HepG2 (cell line): ENCODE results near the gene KCTD8. TPM values are rescaled to one million over a fixed set of nuclear protein-coding genes. Genes with fewer than 3 reads are reported as not detected.

Experiments used
- ATAC-seq: fragments of 200-7000 bp; cut with Tn5 transposase; 3 replicates; pipeline ENCODE4 v1.9.1; 2020; ENCODE audit warnings: mild to moderate bottlenecking, moderate library complexity
- BruUV-seq: library from RNA; stranded (reverse); fragments of 400-500 nt; replicated peaks from 2 replicates; lab custom pipeline; 2021; lab: Mats Ljungman, UMichigan
- CTCF ChIA-PET: fragments of 300-600 bp; formaldehyde crosslinking; extraction: SDS; loops from one replicate; lab custom pipeline; 2021; ENCODE audit warnings: low total read pairs, inconsistent platforms, low intra/inter-chr PET ratio; lab: Yijun Ruan, JAX
- POLR2A ChIA-PET: fragments of 350-600 bp; sonication (Branson Sonifier 250); formaldehyde crosslinking; loops from one replicate; lab custom pipeline; 2020; ENCODE audit warnings: antibody characterized with exemption, inconsistent platforms; lab: Yijun Ruan, JAX
- DNase-seq: peaks from one replicate; pipeline ENCODE4 v3.0.0-alpha.2; 2015; ENCODE audit warnings: low spot score
- FAIRE-seq: peaks from 3 replicates; lab custom pipeline; 2011; peaks lifted over from hg19 to GRCh38; lab: Jason Lieb, UNC
- H2AFZ ChIP-seq: one replicate; pipeline ENCODE4 v1.6.1; 2011; ENCODE audit warnings: low read length, inconsistent platforms
- H3K27ac ChIP-seq: fragments of 300-600 bp; 3 replicates; pipeline ENCODE4 v1.8.0; 2011; ENCODE audit warnings: mixed run types, mild to moderate bottlenecking, mixed read lengths, low read length, inconsistent platforms; ENCODE audit not compliant: insufficient read depth; ENCODE audit errors: extremely low read length
- H3K27me3 ChIP-seq, 2 experiments: fragments of 200-600 bp in 1 of 2; 2 replicates in 1 of 2; 3 replicates in 1 of 2; pipeline versions ENCODE4 v1.6.0 to v1.8.0; 2011; ENCODE audit warnings: low read length in 2 of 2, mild to moderate bottlenecking in 2 of 2, moderate library complexity in 2 of 2, inconsistent platforms in 1 of 2; ENCODE audit not compliant: insufficient read depth in 2 of 2, control insufficient read depth in 1 of 2
- H3K36me3 ChIP-seq, 2 experiments: fragments of 200-600 bp in 1 of 2; replicated peaks in 1 of 2; 2 replicates in 1 of 2; 3 replicates in 1 of 2; pipeline versions ENCODE4 v1.5.1 to v1.8.0; 2011; ENCODE audit warnings: low read length in 2 of 2, inconsistent platforms in 1 of 2; ENCODE audit not compliant: insufficient read depth in 2 of 2, control insufficient read depth in 1 of 2
- H3K4me1 ChIP-seq: 2 replicates; pipeline ENCODE4 v1.5.1; 2012; ENCODE audit warnings: low read length, inconsistent platforms; ENCODE audit not compliant: insufficient read depth
- H3K4me2 ChIP-seq: 2 replicates; pipeline ENCODE4 v1.6.0; 2011; ENCODE audit warnings: low read depth, low read length, inconsistent platforms
- H3K4me3 ChIP-seq, 3 experiments: fragments of 200-600 bp in 1 of 3; sonication (generic), shearing (Covaris generic) in 1 of 3; replicated peaks in 1 of 3; 2 replicates each; pipeline ENCODE4 v1.5.1; 2011 to 2016; ENCODE audit warnings: low read length in 3 of 3, inconsistent platforms in 2 of 3, low read depth in 2 of 3, mild to moderate bottlenecking in 2 of 3, control low read depth in 1 of 3, mixed read lengths in 1 of 3; ENCODE audit not compliant: insufficient read depth in 1 of 3
- H3K79me2 ChIP-seq: one replicate; pipeline ENCODE4 v1.6.1; 2011; ENCODE audit warnings: low read length, inconsistent platforms; ENCODE audit not compliant: insufficient read depth
- H3K9ac ChIP-seq: 2 replicates; pipeline ENCODE4 v1.6.0; 2011; ENCODE audit warnings: mild to moderate bottlenecking, low read depth, low read length, inconsistent platforms; ENCODE audit not compliant: insufficient read depth
- H3K9me3 ChIP-seq: 2 replicates; pipeline ENCODE4 v1.5.1; 2012; ENCODE audit warnings: mild to moderate bottlenecking, low read length
- H4K20me1 ChIP-seq: 2 replicates; pipeline ENCODE4 v1.6.0; 2011; ENCODE audit warnings: inconsistent platforms, mild to moderate bottlenecking, low read length, moderate library complexity; ENCODE audit not compliant: insufficient read depth
- BHLHE40 ChIP-seq: IDR thresholded peaks from 2 replicates; pipeline ENCODE4 v1.6.1; 2011; ENCODE audit warnings: low read length, improper control_type of control experiment
- BORCS8-MEF2B ChIP-seq: sonication (generic); formaldehyde crosslinking; IDR thresholded peaks from 2 replicates; pipeline ENCODE4 v1.8.0; 2022; ENCODE audit warnings: mild to moderate bottlenecking, missing genetic modification reagents
- FOXK2 ChIP-seq: fragments of 450-650 bp; IDR thresholded peaks from 2 replicates; pipeline ENCODE4 v1.6.1; 2016
- GLI4 ChIP-seq: sonication (generic); formaldehyde crosslinking; IDR thresholded peaks from 2 replicates; pipeline ENCODE4 v1.5.1; 2020; ENCODE audit warnings: missing genetic modification reagents, mild to moderate bottlenecking, moderate library complexity, borderline replicate concordance
- MTA3 ChIP-seq: sonication (generic); formaldehyde crosslinking; IDR thresholded peaks from 2 replicates; pipeline ENCODE4 v1.4.0; 2020; ENCODE audit warnings: missing genetic modification reagents
- RBM22 ChIP-seq: fragments of 200-400 bp; formaldehyde crosslinking; optimal IDR thresholded peaks from 2 replicates; pipeline ENCODE3; 2017; ENCODE audit warnings: mild to moderate bottlenecking, low read length, moderate library complexity
- RNF2 ChIP-seq: fragments of 450-650 bp; conservative IDR thresholded peaks from 2 replicates; pipeline ENCODE4 v1.6.1; 2016; ENCODE audit warnings: low read depth
- ZSCAN25 ChIP-seq: sonication (generic); formaldehyde crosslinking; IDR thresholded peaks from 2 replicates; pipeline ENCODE4 v1.8.0; 2022; ENCODE audit warnings: mild to moderate bottlenecking, missing genetic modification reagents
- WGBS: methylation state at CpG from one replicate; pipeline ENCODE4 v1.1.6; 2017; ENCODE audit warnings: low lambda C conversion rate; 5-methylcytosine and 5-hydroxymethylcytosine counted together
- in situ Hi-C: cut with HindIII; loops from 2 replicates; pipeline ENCODE4 v1.10.0; 2017; ENCODE audit warnings: low pct_unique_long_range_greater_than_20kb; ENCODE audit not compliant: extremely low pct_ligation_motif_present
- intact Hi-C: fragments of 100-400 bp; cut with micrococcal nuclease; formaldehyde crosslinking; loops from one replicate; pipeline ENCODE4 v1.10.0; 2022; ENCODE audit not compliant: unreplicated experiment
- polyA plus RNA-seq, 8 experiments: library from polyadenylated mRNA; depleted of rRNA in 3 of 8; stranded (reverse) in 7 of 8; unstranded in 1 of 8; fragments of >200 nt; fragmentation: Illumina TruSeq in 4 of 8; extraction: Trizol in 4 of 8; gene quantifications; 2 replicates each; pipeline versions ENCODE4 v1.2.1 to v1.2.3, GENCODE V29; 2011 to 2016; ENCODE audit warnings: low read depth in 4 of 8, missing spikeins in 1 of 8, mixed read lengths in 1 of 8; ENCODE audit not compliant: insufficient read depth in 1 of 8
- total RNA-seq, 5 experiments: library from RNA; depleted of rRNA; stranded (reverse); fragments of >200 nt; fragmentation: Illumina TruSeq; extraction: Trizol; gene quantifications; 2 replicates each; pipeline ENCODE4 v1.2.3, GENCODE V29; 2016; ENCODE audit warnings: low read depth in 1 of 5
- TF ChIP-seq, protein P1 (sequence below): sonication (generic); formaldehyde crosslinking; IDR thresholded peaks from 2 replicates; pipeline ENCODE4 v1.4.0; 2020; ENCODE audit warnings: missing genetic modification reagents
- TF ChIP-seq, protein P2 (sequence below): IDR thresholded peaks from 2 replicates; pipeline ENCODE4 v1.6.1; 2018; ENCODE audit warnings: missing genetic modification reagents
- TF ChIP-seq, protein P3 (sequence below): sonication (generic); formaldehyde crosslinking; IDR thresholded peaks from 2 replicates; pipeline ENCODE4 v1.8.0; 2022; ENCODE audit warnings: missing genetic modification reagents, low read depth, mild to moderate bottlenecking, borderline replicate concordance

Gene KCTD8
- total and polyA plus RNA-seq, 2 of the 13 experiments (the other 11 are each of a cell fraction or from before 2014, with no cell fraction given): not detected

DNA sequence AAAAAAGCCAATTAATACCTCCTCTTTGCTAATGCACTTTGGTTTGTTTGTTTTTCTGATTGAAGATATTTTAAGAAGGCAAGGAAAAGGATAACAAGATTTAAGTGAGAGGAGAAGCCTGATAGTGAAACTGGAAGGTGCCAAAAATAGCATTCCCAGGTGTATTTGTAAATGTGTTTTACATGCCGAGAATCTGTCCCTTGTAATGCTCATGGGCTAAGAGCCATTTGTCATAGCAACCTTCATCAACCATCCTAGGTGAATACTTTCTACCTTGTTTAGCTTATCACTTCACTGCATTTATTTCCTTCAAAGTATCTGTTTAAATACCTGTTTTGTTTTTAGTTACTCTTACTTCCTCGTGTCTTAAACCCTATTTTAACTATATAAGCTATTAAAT is 127.8 kb downstream of the KCTD8 start:
- DNase-seq: no peak
- Histone ChIP-seq H3K79me2 (no peaks in the 10 kb centered on the region), H2AFZ (no peak overlapping the region), H4K20me1 (no peaks in the 10 kb centered on the region), H3K36me3 (no peaks in the 10 kb centered on the region), H3K27me3 (no peaks in the 10 kb centered on the region), H3K4me2 (no peak overlapping the region), H3K4me1 (no peaks in the 10 kb centered on the region), H3K27ac (no peak overlapping the region), H3K9me3 (no peaks in the 10 kb centered on the region; the same call in 1 of the 2 replicates), H3K4me3 (no peak overlapping the region), H3K9ac (no peak overlapping the region)
- intact Hi-C loops: no loop called here
- POLR2A ChIA-PET: no interaction called here
- WGBS: 5% methylated on average over 2 of the region's 2 CpGs
- no peak for ATAC-seq
- CTCF ChIA-PET: no interaction called here
- in situ Hi-C loops: no loop called here
- TF ChIP-seq MTA3 (CRISPR knock-in tag): no peak
- FAIRE-seq: no peak
- BruUV-seq: no TSS peak

DNA sequence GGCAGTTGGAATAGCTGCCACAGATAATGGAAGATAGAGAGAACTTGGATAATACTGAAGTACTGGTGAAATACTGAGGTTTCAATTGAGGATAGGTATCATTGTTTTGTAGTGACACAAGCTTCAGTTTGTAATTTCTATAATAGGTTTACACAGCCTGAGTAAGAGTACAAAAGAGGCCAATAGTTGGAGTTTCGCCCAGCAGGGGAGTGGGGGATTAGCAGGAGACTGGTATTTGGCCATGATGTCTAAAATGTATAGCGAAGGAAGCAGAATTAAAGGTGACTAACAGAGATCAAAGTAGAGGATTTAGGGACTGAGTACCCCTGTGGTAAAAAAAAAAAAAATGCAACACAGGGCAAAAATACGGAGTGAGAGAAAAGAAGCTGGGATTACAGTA is 129.5 kb downstream of the KCTD8 start:
- Histone ChIP-seq H2AFZ (no peak overlapping the region), H3K4me2 (no peak overlapping the region), H3K9me3 (no peaks in the 10 kb centered on the region; the same call in 1 of the 2 replicates), H3K36me3 (no peaks in the 10 kb centered on the region), H3K27ac (no peak overlapping the region), H3K9ac (no peak overlapping the region), H3K4me1 (no peaks in the 10 kb centered on the region), H3K79me2 (no peaks in the 10 kb centered on the region), H4K20me1 (no peaks in the 10 kb centered on the region), H3K27me3 (no peaks in the 10 kb centered on the region), H3K4me3 (no peak overlapping the region)
- POLR2A ChIA-PET: no interaction called here
- BruUV-seq: no TSS peak
- DNase-seq (no peak), ATAC-seq (no peak), FAIRE-seq (no peak)
- TF ChIP-seq FOXK2 (no peak), BHLHE40 (no peak), RNF2 (no peak), GLI4 (CRISPR knock-in tag) (no peak), ZSCAN25 (CRISPR knock-in tag) (no peak), RBM22 (no peak), BORCS8-MEF2B (no peak)
- TF ChIP-seq, protein P1, sequence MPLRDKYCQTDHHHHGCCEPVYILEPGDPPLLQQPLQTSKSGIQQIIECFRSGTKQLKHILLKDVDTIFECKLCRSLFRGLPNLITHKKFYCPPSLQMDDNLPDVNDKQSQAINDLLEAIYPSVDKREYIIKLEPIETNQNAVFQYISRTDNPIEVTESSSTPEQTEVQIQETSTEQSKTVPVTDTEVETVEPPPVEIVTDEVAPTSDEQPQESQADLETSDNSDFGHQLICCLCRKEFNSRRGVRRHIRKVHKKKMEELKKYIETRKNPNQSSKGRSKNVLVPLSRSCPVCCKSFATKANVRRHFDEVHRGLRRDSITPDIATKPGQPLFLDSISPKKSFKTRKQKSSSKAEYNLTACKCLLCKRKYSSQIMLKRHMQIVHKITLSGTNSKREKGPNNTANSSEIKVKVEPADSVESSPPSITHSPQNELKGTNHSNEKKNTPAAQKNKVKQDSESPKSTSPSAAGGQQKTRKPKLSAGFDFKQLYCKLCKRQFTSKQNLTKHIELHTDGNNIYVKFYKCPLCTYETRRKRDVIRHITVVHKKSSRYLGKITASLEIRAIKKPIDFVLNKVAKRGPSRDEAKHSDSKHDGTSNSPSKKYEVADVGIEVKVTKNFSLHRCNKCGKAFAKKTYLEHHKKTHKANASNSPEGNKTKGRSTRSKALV: no peak
- TF ChIP-seq, protein P2, sequence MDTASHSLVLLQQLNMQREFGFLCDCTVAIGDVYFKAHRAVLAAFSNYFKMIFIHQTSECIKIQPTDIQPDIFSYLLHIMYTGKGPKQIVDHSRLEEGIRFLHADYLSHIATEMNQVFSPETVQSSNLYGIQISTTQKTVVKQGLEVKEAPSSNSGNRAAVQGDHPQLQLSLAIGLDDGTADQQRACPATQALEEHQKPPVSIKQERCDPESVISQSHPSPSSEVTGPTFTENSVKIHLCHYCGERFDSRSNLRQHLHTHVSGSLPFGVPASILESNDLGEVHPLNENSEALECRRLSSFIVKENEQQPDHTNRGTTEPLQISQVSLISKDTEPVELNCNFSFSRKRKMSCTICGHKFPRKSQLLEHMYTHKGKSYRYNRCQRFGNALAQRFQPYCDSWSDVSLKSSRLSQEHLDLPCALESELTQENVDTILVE (CRISPR knock-in tag): no peak
- TF ChIP-seq, protein P3, sequence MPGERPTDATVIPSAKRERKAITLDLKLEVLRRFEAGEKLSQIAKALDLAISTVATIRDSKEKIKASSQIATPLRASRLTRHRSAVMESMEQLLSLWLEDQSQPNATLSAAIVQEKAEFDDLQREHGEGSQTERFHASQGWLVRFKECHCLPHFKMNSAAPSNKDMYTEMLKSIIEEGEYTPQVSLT (CRISPR knock-in tag): no peak
- intact Hi-C loops (no loop called here), in situ Hi-C loops (no loop called here)
- WGBS: 5% methylated on average over 3 of the region's 3 CpGs
- CTCF ChIA-PET: no interaction called here
